Neural cell (in vitro differentiated cells): ENCODE measurements around the gene CLEC4F. TPM values are rescaled to one million over a fixed set of nuclear protein-coding genes. Genes with fewer than 3 reads are reported as not detected.

Experiments used
- H2AFZ ChIP-seq: fragments of 200-600, 300-800 bp; sonication (generic), shearing (Covaris generic); 2 replicates; pipeline ENCODE4 v1.6.0; 2014; ENCODE audit warnings: low read depth, mild to moderate bottlenecking, antibody characterized with exemption, low read length, moderate library complexity
- H3F3A ChIP-seq: fragments of 200-600 bp; shearing (Covaris generic); 2 replicates; pipeline ENCODE4 v1.6.1; 2016; ENCODE audit warnings: mild to moderate bottlenecking, moderate library complexity, mixed read lengths, antibody characterized with exemption, low read length; ENCODE audit not compliant: insufficient read depth, poor library complexity, severe bottlenecking
- H3K27ac ChIP-seq: fragments of 200-600, 300-800 bp; sonication (generic), shearing (Covaris generic); 2 replicates; pipeline ENCODE4 v1.5.1; 2014; ENCODE audit warnings: mild to moderate bottlenecking, low read length, moderate library complexity
- H3K27me3 ChIP-seq: fragments of 300-800, 200-600 bp; sonication (generic), shearing (Covaris generic); 2 replicates; pipeline ENCODE4 v1.6.0; 2014; ENCODE audit warnings: mild to moderate bottlenecking, low read depth, low read length, moderate library complexity; ENCODE audit not compliant: insufficient read depth
- H3K36me3 ChIP-seq: fragments of 300-800, 200-600 bp; sonication (generic), shearing (Covaris generic); 2 replicates; pipeline ENCODE4 v1.5.1; 2014; ENCODE audit warnings: mild to moderate bottlenecking, antibody characterized with exemption, low read length, moderate library complexity; ENCODE audit not compliant: insufficient read depth
- H3K4me2 ChIP-seq: fragments of 300-800, 200-600 bp; sonication (generic), shearing (Covaris generic); 2 replicates; pipeline ENCODE4 v1.6.0; 2014; ENCODE audit warnings: mild to moderate bottlenecking, low read length
- H3K4me3 ChIP-seq: fragments of 300-800, 200-600 bp; sonication (generic), shearing (Covaris generic); 2 replicates; pipeline ENCODE4 v1.5.1; 2014; ENCODE audit warnings: mild to moderate bottlenecking, low read length, moderate library complexity
- H3K79me2 ChIP-seq: fragments of 200-600 bp; shearing (Covaris generic); replicated peaks from 2 replicates; pipeline ENCODE4 v1.6.0; 2014; ENCODE audit warnings: mild to moderate bottlenecking, low read length, moderate library complexity; ENCODE audit not compliant: insufficient read depth
- H3K9ac ChIP-seq: fragments of 300-800, 200-600 bp; sonication (generic), shearing (Covaris generic); 2 replicates; pipeline ENCODE4 v1.6.1; 2016; ENCODE audit warnings: mild to moderate bottlenecking, low read length, mixed read lengths
- H3K9me2 ChIP-seq: fragments of 200-600 bp; shearing (Covaris generic); 2 replicates; pipeline ENCODE4 v1.6.1; 2016; ENCODE audit warnings: mild to moderate bottlenecking, low read length, mixed read lengths; ENCODE audit not compliant: insufficient read depth
- H3K9me3 ChIP-seq: fragments of 200-600, 300-800 bp; sonication (generic), shearing (Covaris generic); 2 replicates; pipeline ENCODE4 v1.6.1; 2016; ENCODE audit warnings: mild to moderate bottlenecking, mixed run types, low read length, moderate library complexity, mixed read lengths
- H4K20me1 ChIP-seq: fragments of 200-600 bp; shearing (Covaris generic); 2 replicates; pipeline ENCODE4 v1.6.1; 2016; ENCODE audit warnings: mild to moderate bottlenecking, mixed run types; ENCODE audit not compliant: insufficient read depth
- EP300 ChIP-seq: fragments of 450-650 bp; conservative IDR thresholded peaks from 2 replicates; pipeline ENCODE4 v1.6.1; 2014; ENCODE audit warnings: antibody characterized with exemption, mild to moderate bottlenecking, moderate library complexity; ENCODE audit not compliant: poor library complexity, severe bottlenecking
- EZH2 ChIP-seq: fragments of 200-600, 300-800 bp; shearing (Covaris generic), sonication (generic); IDR thresholded peaks from 2 replicates; pipeline ENCODE4 v1.6.1; 2014; ENCODE audit warnings: antibody characterized with exemption, low read length, borderline replicate concordance, mild to moderate bottlenecking; ENCODE audit not compliant: insufficient read depth, poor library complexity, severe bottlenecking
- MXI1 ChIP-seq: fragments of 450-650 bp; conservative IDR thresholded peaks from 2 replicates; pipeline ENCODE4 v1.6.1; 2014; ENCODE audit warnings: antibody characterized with exemption, mild to moderate bottlenecking; ENCODE audit not compliant: poor library complexity, severe bottlenecking
- POLR2AphosphoS5 ChIP-seq: IDR thresholded peaks from 2 replicates; pipeline ENCODE4 v1.6.1; 2012
- RAD21 ChIP-seq: fragments of 450-650 bp; conservative IDR thresholded peaks from 2 replicates; pipeline ENCODE4 v1.6.1; 2014; ENCODE audit warnings: antibody characterized with exemption, mild to moderate bottlenecking, moderate library complexity
- REST ChIP-seq: IDR thresholded peaks from 2 replicates; pipeline ENCODE4 v1.6.1; 2012; ENCODE audit warnings: borderline replicate concordance
- SMC3 ChIP-seq: fragments of 450-650 bp; conservative IDR thresholded peaks from 2 replicates; pipeline ENCODE4 v1.6.1; 2014; ENCODE audit warnings: antibody characterized with exemption, mild to moderate bottlenecking, moderate library complexity; ENCODE audit not compliant: poor library complexity
- TAF1 ChIP-seq: IDR thresholded peaks from 2 replicates; pipeline ENCODE4 v1.6.1; 2012; ENCODE audit warnings: low read depth
- polyA plus RNA-seq: library from polyadenylated mRNA; depleted of rRNA; stranded (reverse); fragments of >200 nt; gene quantifications from 2 replicates; pipeline ENCODE4 v1.2.3, GENCODE V29; 2014
- TF ChIP-seq, protein P1 (sequence below): fragments of 450-650 bp; IDR thresholded peaks from 2 replicates; pipeline ENCODE4 v1.5.1; 2014; ENCODE audit warnings: antibody characterized with exemption, mild to moderate bottlenecking, moderate library complexity; ENCODE audit not compliant: poor library complexity, severe bottlenecking

CLEC4F gene
- polyA plus RNA-seq, 1 donor from 2014 or later = not detected

- H2AFZ ChIP-seq = no peak overlapping the region
- H4K20me1 ChIP-seq = no peaks in the 10 kb centered on the region
- H3K4me3 ChIP-seq = no peak overlapping the region
- H3K9ac ChIP-seq = no peak overlapping the region
- no peaks in the 10 kb centered on the region for H3K9me3 ChIP-seq
- H3K9me2 ChIP-seq = no peaks in the 10 kb centered on the region
- no peaks in the 10 kb centered on the region for H3K36me3 ChIP-seq
- H3F3A ChIP-seq = no peaks in the 10 kb centered on the region
- peaks cover 1% of the 10 kb centered on the region for H3K27me3 ChIP-seq
- TF ChIP-seq, protein P1, sequence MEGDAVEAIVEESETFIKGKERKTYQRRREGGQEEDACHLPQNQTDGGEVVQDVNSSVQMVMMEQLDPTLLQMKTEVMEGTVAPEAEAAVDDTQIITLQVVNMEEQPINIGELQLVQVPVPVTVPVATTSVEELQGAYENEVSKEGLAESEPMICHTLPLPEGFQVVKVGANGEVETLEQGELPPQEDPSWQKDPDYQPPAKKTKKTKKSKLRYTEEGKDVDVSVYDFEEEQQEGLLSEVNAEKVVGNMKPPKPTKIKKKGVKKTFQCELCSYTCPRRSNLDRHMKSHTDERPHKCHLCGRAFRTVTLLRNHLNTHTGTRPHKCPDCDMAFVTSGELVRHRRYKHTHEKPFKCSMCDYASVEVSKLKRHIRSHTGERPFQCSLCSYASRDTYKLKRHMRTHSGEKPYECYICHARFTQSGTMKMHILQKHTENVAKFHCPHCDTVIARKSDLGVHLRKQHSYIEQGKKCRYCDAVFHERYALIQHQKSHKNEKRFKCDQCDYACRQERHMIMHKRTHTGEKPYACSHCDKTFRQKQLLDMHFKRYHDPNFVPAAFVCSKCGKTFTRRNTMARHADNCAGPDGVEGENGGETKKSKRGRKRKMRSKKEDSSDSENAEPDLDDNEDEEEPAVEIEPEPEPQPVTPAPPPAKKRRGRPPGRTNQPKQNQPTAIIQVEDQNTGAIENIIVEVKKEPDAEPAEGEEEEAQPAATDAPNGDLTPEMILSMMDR = no peak
- no peak for TF ChIP-seq EZH2
- no peak for TF ChIP-seq MXI1
- TF ChIP-seq EP300 = no peak
- no peak for TF ChIP-seq RAD21
- no peak for TF ChIP-seq POLR2AphosphoS5
- no peak for TF ChIP-seq TAF1
- no peak for TF ChIP-seq SMC3
- no peak for TF ChIP-seq REST
- H3K79me2 ChIP-seq = no peaks in the 10 kb centered on the region
- H3K27ac ChIP-seq = no peak overlapping the region
- H3K4me2 ChIP-seq = no peak overlapping the region
Measured at GRCh38 chr2:70854411-70854810, 34.0 kb upstream of the CLEC4F start.

- TF ChIP-seq EZH2 = no peak
- no peak for TF ChIP-seq RAD21
- TF ChIP-seq TAF1 = no peak
- TF ChIP-seq, protein P1 = no peak
- TF ChIP-seq MXI1 = no peak
- TF ChIP-seq POLR2AphosphoS5 = no peak
- TF ChIP-seq REST = no peak
- no peak for TF ChIP-seq EP300
- no peak for TF ChIP-seq SMC3
- H2AFZ ChIP-seq = no peak overlapping the region
- H3K9ac ChIP-seq = no peak overlapping the region
- H3K9me2 ChIP-seq = no peaks in the 10 kb centered on the region
- H3K79me2 ChIP-seq = no peaks in the 10 kb centered on the region
- no peaks in the 10 kb centered on the region for H3K9me3 ChIP-seq
- no peak overlapping the region for H3K4me3 ChIP-seq
- no peaks in the 10 kb centered on the region for H3K36me3 ChIP-seq
- no peaks in the 10 kb centered on the region for H3K27me3 ChIP-seq
- H3F3A ChIP-seq = no peaks in the 10 kb centered on the region
- no peak overlapping the region for H3K27ac ChIP-seq
- H4K20me1 ChIP-seq = no peaks in the 10 kb centered on the region
- H3K4me2 ChIP-seq = no peak overlapping the region
Measured at GRCh38 chr2:70852824-70853223, 32.4 kb upstream of the CLEC4F start.
